Astrocyte (in vitro differentiated cells and primary cell): ENCODE results near the gene KBTBD13. TPM values are rescaled to one million over a fixed set of nuclear protein-coding genes. Genes with fewer than 3 reads are reported as not detected.

ENCODE experiments used
- DNase-seq: peaks from one replicate; pipeline ENCODE4 v3.0.0-alpha.2; 2010; ENCODE audit warnings: low read depth
- FAIRE-seq: peaks from 2 replicates; lab custom pipeline; 2011; peaks lifted over from hg19 to GRCh38; lab: Jason Lieb, UNC
- H2AFZ ChIP-seq: 2 replicates; pipeline ENCODE4 v1.6.0; 2012; ENCODE audit warnings: low read depth, low read length, inconsistent platforms
- H3K27ac ChIP-seq: 2 replicates; pipeline ENCODE4 v1.5.1; 2011; ENCODE audit warnings: low read depth, low read length, inconsistent platforms
- H3K27me3 ChIP-seq: 2 replicates; pipeline ENCODE4 v1.6.0; 2011; ENCODE audit warnings: low read length, inconsistent platforms; ENCODE audit not compliant: insufficient read depth
- H3K36me3 ChIP-seq: 2 replicates; pipeline ENCODE4 v1.5.1; 2011; ENCODE audit warnings: low read length, inconsistent platforms; ENCODE audit not compliant: insufficient read depth
- H3K4me1 ChIP-seq: 2 replicates; pipeline ENCODE4 v1.5.1; 2011; ENCODE audit warnings: low read length, inconsistent platforms; ENCODE audit not compliant: insufficient read depth
- H3K4me2 ChIP-seq: 2 replicates; pipeline ENCODE4 v1.6.0; 2012; ENCODE audit warnings: low read length, inconsistent platforms
- H3K4me3 ChIP-seq: 2 replicates; pipeline ENCODE4 v1.5.1; 2011; ENCODE audit warnings: low read depth, mild to moderate bottlenecking, low read length, inconsistent platforms; ENCODE audit not compliant: insufficient read depth
- H3K79me2 ChIP-seq: 2 replicates; pipeline ENCODE4 v1.6.0; 2012; ENCODE audit warnings: mild to moderate bottlenecking, low read length, inconsistent platforms; ENCODE audit not compliant: insufficient read depth
- H3K9ac ChIP-seq: 2 replicates; pipeline ENCODE4 v1.6.0; 2012; ENCODE audit warnings: mild to moderate bottlenecking, low read length, inconsistent platforms
- H3K9me3 ChIP-seq: 2 replicates; pipeline ENCODE4 v1.5.1; 2012; ENCODE audit warnings: low read depth, mild to moderate bottlenecking, low read length, inconsistent platforms; ENCODE audit not compliant: insufficient read depth
- H4K20me1 ChIP-seq: 2 replicates; pipeline ENCODE4 v1.6.0; 2012; ENCODE audit warnings: low read length, inconsistent platforms; ENCODE audit not compliant: insufficient read depth
- H3K27ac Mint-ChIP-seq: one replicate; pipeline ENCODE4 v1.8.0; 2021; ENCODE audit warnings: mild to moderate bottlenecking, mixed read lengths; ENCODE audit not compliant: unreplicated experiment
- H3K27me3 Mint-ChIP-seq: one replicate; pipeline ENCODE4 v1.8.0; 2021; ENCODE audit warnings: low read depth, mixed read lengths; ENCODE audit not compliant: unreplicated experiment
- H3K36me3 Mint-ChIP-seq: one replicate; pipeline ENCODE4 v1.8.0; 2021; ENCODE audit warnings: low read depth, mixed read lengths; ENCODE audit not compliant: unreplicated experiment
- H3K4me1 Mint-ChIP-seq: one replicate; pipeline ENCODE4 v1.8.0; 2021; ENCODE audit warnings: low read depth, mixed read lengths; ENCODE audit not compliant: unreplicated experiment
- H3K4me3 Mint-ChIP-seq: one replicate; pipeline ENCODE4 v1.8.0; 2021; ENCODE audit warnings: mild to moderate bottlenecking, moderate library complexity, mixed read lengths; ENCODE audit not compliant: unreplicated experiment
- H3K9me3 Mint-ChIP-seq: one replicate; pipeline ENCODE4 v1.8.0; 2021; ENCODE audit warnings: mild to moderate bottlenecking, mixed read lengths; ENCODE audit not compliant: unreplicated experiment
- EZH2 ChIP-seq: IDR thresholded peaks from 2 replicates; pipeline ENCODE4 v1.6.1; 2012; ENCODE audit warnings: mild to moderate bottlenecking, low read length, inconsistent platforms; ENCODE audit not compliant: insufficient read depth
- total RNA-seq: library from RNA; stranded (reverse); gene quantifications from 2 replicates; pipeline ENCODE4 v1.2.1, GENCODE V29; 2021
- TF ChIP-seq, protein P1 (sequence below): IDR thresholded peaks from 2 replicates; pipeline ENCODE4 v1.5.1; 2011; ENCODE audit warnings: low read depth, mild to moderate bottlenecking, inconsistent platforms, low read length, moderate library complexity; ENCODE audit not compliant: insufficient read depth

The KBTBD13 gene
- total RNA-seq, 1 donor from 2014 or later = not detected

DNA sequence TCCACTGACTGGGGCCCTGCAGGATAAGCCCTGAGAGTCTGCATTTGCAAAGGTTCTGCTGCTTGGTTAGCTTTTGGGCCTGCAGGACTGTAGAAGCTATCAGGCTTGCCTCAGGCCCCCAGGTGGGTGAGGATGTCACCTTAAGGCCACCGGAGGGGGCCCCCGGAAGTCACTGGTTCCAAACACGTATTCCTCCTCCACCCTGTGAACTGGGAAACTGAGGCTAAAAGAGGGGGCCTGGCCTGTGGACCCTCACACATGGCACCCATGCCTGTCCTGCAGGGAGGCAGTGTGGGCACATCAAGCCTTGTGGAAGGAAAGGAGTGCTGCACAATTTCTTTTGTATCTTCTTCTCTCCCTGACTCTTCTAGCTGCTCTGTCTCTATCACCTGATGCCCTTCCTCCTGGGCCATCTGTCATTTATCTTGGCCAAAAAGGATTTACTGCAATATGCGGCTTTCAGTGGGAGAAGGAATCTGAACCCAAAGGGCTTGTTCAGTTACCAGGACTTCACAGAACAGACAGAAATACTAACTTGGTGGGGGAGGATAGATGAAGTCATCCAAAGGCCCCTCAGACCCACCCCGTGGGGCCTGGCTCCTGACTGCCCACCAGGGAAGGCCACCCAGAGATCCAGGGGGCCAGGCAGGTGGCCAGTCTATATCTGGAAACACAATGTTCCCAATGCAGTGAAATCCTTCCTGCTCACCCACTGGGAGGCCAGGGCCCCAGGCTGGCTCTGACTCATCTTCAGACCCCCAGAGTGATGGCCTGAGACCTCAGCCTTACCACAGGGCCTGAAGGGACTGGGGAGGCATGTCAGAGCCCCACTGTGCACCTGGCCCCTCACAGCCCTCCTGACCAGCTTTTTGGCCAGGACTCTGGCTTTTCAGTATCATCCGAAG lies 20.2 kb downstream of the KBTBD13 start:
- peaks cover 9% of the 10 kb centered on the region for H3K4me1 ChIP-seq
- H2AFZ ChIP-seq = no peak overlapping the region
- no peak overlapping the region for H3K4me3 ChIP-seq
- Mint-ChIP-seq H3K4me3 (no peak overlapping the region), H3K36me3 (peaks cover 39% of the 10 kb centered on the region), H3K4me1 (peaks cover 13% of the 10 kb centered on the region), H3K9me3 (peaks cover 4% of the 10 kb centered on the region), H3K27me3 (peaks cover 17% of the 10 kb centered on the region), H3K27ac (no peak overlapping the region)
- DNase-seq (no peak), FAIRE-seq (no peak)
- TF ChIP-seq EZH2 = no peak
- TF ChIP-seq, protein P1, sequence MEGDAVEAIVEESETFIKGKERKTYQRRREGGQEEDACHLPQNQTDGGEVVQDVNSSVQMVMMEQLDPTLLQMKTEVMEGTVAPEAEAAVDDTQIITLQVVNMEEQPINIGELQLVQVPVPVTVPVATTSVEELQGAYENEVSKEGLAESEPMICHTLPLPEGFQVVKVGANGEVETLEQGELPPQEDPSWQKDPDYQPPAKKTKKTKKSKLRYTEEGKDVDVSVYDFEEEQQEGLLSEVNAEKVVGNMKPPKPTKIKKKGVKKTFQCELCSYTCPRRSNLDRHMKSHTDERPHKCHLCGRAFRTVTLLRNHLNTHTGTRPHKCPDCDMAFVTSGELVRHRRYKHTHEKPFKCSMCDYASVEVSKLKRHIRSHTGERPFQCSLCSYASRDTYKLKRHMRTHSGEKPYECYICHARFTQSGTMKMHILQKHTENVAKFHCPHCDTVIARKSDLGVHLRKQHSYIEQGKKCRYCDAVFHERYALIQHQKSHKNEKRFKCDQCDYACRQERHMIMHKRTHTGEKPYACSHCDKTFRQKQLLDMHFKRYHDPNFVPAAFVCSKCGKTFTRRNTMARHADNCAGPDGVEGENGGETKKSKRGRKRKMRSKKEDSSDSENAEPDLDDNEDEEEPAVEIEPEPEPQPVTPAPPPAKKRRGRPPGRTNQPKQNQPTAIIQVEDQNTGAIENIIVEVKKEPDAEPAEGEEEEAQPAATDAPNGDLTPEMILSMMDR = no peak
- peak overlapping the region; percentile 33 for H3K4me2 ChIP-seq
- H3K9me3 ChIP-seq = no peaks in the 10 kb centered on the region
- no peak overlapping the region for H3K9ac ChIP-seq
- peaks cover 8% of the 10 kb centered on the region for H3K36me3 ChIP-seq
- H4K20me1 ChIP-seq = peaks cover 22% of the 10 kb centered on the region
- no peaks in the 10 kb centered on the region for H3K79me2 ChIP-seq
- no peaks in the 10 kb centered on the region for H3K27me3 ChIP-seq
- H3K27ac ChIP-seq = no peak overlapping the region

DNA sequence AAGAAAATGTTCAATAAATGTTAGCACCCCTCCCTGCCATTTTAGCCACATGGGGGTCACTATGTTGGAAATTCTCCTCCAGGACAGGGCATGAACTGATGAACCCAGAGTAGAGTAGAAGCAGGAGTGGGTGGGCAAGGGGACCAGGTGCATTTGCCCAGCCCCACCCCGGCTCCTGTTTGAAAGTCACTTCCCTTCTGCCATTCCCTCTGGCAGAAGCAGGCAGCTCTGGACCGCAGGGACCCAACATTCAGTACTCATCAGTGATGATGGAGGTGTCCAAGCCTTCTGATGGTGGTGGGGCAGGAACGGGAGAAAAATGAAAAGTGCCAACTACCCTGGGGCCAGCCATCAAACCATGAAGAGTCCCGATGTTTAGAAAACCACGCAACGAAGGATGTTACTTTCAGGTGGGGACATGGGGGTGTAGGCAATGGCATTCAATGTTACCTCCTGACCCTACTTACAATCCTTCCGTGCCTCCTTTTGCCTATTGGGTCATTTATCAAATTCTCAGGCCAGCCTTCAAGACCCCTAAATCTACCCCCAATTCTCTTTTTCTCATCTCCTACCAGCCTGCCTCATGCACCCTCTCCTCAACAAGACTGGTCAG lies 21.2 kb downstream of the KBTBD13 start:
- Mint-ChIP-seq H3K4me3 (peak overlapping the region; percentile 27), H3K9me3 (peaks cover 4% of the 10 kb centered on the region), H3K36me3 (peaks cover 40% of the 10 kb centered on the region), H3K27me3 (peaks cover 18% of the 10 kb centered on the region), H3K4me1 (peaks cover 14% of the 10 kb centered on the region), H3K27ac (no peak overlapping the region)
- TF ChIP-seq EZH2 = no peak
- TF ChIP-seq, protein P1 = no peak
- Histone ChIP-seq H3K27ac (no peak overlapping the region), H3K4me3 (no peak overlapping the region), H3K4me1 (peaks cover 9% of the 10 kb centered on the region), H3K9ac (no peak overlapping the region), H3K27me3 (no peaks in the 10 kb centered on the region), H3K4me2 (no peak overlapping the region), H3K9me3 (no peaks in the 10 kb centered on the region), H4K20me1 (peaks cover 22% of the 10 kb centered on the region), H2AFZ (no peak overlapping the region), H3K79me2 (no peaks in the 10 kb centered on the region), H3K36me3 (peaks cover 8% of the 10 kb centered on the region)
- FAIRE-seq (no peak), DNase-seq (no peak)
